Loucy (cell line): ENCODE measurements around the gene REST.

Experiments
- H2AFZ ChIP-seq: fragments of 200-600 bp; sonication (generic); 2 replicates; pipeline ENCODE4 v1.6.0; 2016; ENCODE audit warnings: antibody characterized with exemption, mild to moderate bottlenecking, low read length, moderate library complexity
- H3F3A ChIP-seq: fragments of 200-600 bp; 2 replicates; pipeline ENCODE4 v1.6.0; 2016; ENCODE audit warnings: antibody characterized with exemption, low read depth, mild to moderate bottlenecking
- H3K27me3 ChIP-seq: fragments of 200-600 bp; sonication (generic); 2 replicates; pipeline ENCODE4 v1.6.1; 2014; ENCODE audit warnings: low read length, mild to moderate bottlenecking; ENCODE audit not compliant: insufficient read depth, poor library complexity, severe bottlenecking
- H3K36me3 ChIP-seq: fragments of 200-600 bp; sonication (generic); 2 replicates; pipeline ENCODE4 v1.6.1; 2016; ENCODE audit warnings: low read length; ENCODE audit not compliant: insufficient read depth
- H3K4me1 ChIP-seq: fragments of 200-600 bp; sonication (generic); 2 replicates; pipeline ENCODE4 v1.5.1; 2014; ENCODE audit warnings: low read length, mild to moderate bottlenecking; ENCODE audit not compliant: insufficient read depth, poor library complexity, severe bottlenecking
- H3K4me2 ChIP-seq: fragments of 200-600 bp; sonication (generic); 2 replicates; pipeline ENCODE4 v1.6.0; 2014; ENCODE audit warnings: antibody characterized with exemption, low read length, low read depth, mild to moderate bottlenecking; ENCODE audit not compliant: poor library complexity, severe bottlenecking
- H3K4me3 ChIP-seq: fragments of 200-600 bp; sonication (generic); 2 replicates; pipeline ENCODE4 v1.5.1; 2014; ENCODE audit warnings: low read length, mild to moderate bottlenecking, mixed read lengths; ENCODE audit not compliant: poor library complexity, severe bottlenecking
- H3K79me2 ChIP-seq: fragments of 200-600 bp; sonication (generic); 2 replicates; pipeline ENCODE4 v1.6.1; 2014; ENCODE audit warnings: low read length; ENCODE audit not compliant: insufficient read depth
- H3K9ac ChIP-seq: fragments of 200-600 bp; sonication (generic); 2 replicates; pipeline ENCODE4 v1.6.0; 2014; ENCODE audit warnings: mild to moderate bottlenecking, low read depth, low read length, moderate library complexity; ENCODE audit not compliant: poor library complexity, severe bottlenecking
- H3K9me2 ChIP-seq: fragments of 200-600 bp; sonication (generic); replicated peaks from 2 replicates; pipeline ENCODE4 v1.6.1; 2016; ENCODE audit warnings: low read depth, low read length, mixed read lengths
- H3K9me3 ChIP-seq: fragments of 200-600 bp; sonication (generic); 2 replicates; pipeline ENCODE4 v1.6.1; 2014; ENCODE audit warnings: mild to moderate bottlenecking, antibody characterized with exemption, low read length, low read depth; ENCODE audit not compliant: insufficient read depth
- H4K20me1 ChIP-seq: fragments of 200-600 bp; sonication (generic); 2 replicates; pipeline ENCODE4 v1.6.0; 2014; ENCODE audit warnings: antibody characterized with exemption, low read length, mild to moderate bottlenecking; ENCODE audit not compliant: insufficient read depth, poor library complexity, severe bottlenecking
- CTCF ChIP-seq: fragments of 200-600 bp; sonication (generic); conservative IDR thresholded peaks from 2 replicates; pipeline ENCODE4 v1.5.1; 2014; ENCODE audit warnings: mild to moderate bottlenecking, antibody characterized with exemption, low read length
- EZH2phosphoT487 ChIP-seq: fragments of 200-600 bp; IDR thresholded peaks from 2 replicates; pipeline ENCODE4 v1.6.1; 2018; ENCODE audit warnings: antibody characterized with exemption, mild to moderate bottlenecking, moderate library complexity, borderline replicate concordance

The REST gene

DNA sequence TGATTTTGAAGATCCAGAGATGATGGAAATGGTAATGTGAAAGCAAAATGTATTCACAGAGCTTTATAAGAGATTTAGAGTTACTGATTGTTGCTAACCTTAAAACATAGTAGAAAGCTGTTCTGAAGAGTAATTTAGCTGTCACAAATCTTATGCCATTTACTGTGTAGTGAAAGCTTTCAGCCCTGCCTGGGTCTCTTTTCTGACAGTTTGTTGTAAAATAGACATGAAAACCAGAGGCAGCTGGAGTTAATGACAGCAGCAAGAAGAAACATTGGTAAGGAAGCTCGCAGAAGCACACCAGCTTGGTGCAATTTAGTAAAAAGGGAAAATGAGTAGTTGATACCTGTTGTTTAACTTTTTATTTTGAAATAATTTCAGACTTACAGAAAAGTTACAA is 92.1 kb downstream of the REST start:
- Histone ChIP-seq H3K4me2 (no peak overlapping the region), H3K36me3 (peaks cover 84% of the 10 kb centered on the region), H3K27me3 (no peaks in the 10 kb centered on the region), H3K9me3 (no peaks in the 10 kb centered on the region), H2AFZ (no peak overlapping the region), H4K20me1 (peaks cover 13% of the 10 kb centered on the region), H3F3A (no peaks in the 10 kb centered on the region), H3K4me3 (no peak overlapping the region), H3K79me2 (peaks cover 14% of the 10 kb centered on the region; the same call in 1 of the 2 replicates), H3K4me1 (no peaks in the 10 kb centered on the region), H3K9ac (no peak overlapping the region), H3K9me2 (no peaks in the 10 kb centered on the region)
- TF ChIP-seq EZH2phosphoT487 (no peak), CTCF (no peak)

DNA sequence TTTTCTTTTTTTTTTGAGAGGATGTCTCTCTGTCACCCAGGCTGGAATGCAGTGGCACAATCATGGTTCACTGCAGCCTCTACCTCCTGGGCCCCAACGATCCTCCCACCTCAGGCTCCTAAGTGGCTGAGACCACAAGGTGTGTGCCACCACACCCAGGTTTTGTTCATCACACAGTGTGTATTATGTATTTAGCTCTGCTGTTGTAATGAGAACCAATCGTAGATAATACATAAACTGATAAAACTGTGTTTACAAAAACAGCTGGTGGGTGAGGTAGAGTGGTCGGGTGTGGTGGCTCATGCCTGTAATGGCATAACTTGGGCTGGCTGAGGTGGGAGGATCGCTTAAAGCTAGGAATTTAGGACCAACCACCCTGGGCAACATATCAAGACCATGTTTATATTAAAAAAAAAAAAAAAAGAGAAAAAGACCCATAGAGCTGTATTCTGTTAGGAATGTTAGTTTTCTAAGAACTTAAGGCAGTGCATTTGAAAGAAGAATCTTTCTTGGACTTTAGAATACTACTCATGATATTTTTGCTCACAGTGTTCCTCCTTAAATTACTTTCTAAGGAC is 105.9 kb downstream of the REST start:
- Histone ChIP-seq H3K4me3 (no peak overlapping the region), H2AFZ (no peak overlapping the region), H3K9ac (no peak overlapping the region), H3F3A (no peaks in the 10 kb centered on the region), H3K9me3 (no peaks in the 10 kb centered on the region), H3K9me2 (no peaks in the 10 kb centered on the region), H3K27me3 (no peaks in the 10 kb centered on the region), H3K4me1 (no peaks in the 10 kb centered on the region), H3K4me2 (no peak overlapping the region), H3K79me2 (no peaks in the 10 kb centered on the region), H4K20me1 (peaks cover 6% of the 10 kb centered on the region), H3K36me3 (peaks cover 79% of the 10 kb centered on the region; the same call in 1 of the 2 replicates)
- no peak for TF ChIP-seq EZH2phosphoT487
- no peak for TF ChIP-seq CTCF
